Frontal cortex (tissue), 4 donors: ENCODE data around the gene PALLD. TPM values are rescaled to one million over a fixed set of nuclear protein-coding genes. Genes with fewer than 3 reads are reported as not detected.

Source experiments
- DNase-seq, 2 donors: peaks; one replicate each; pipeline ENCODE4 v3.0.0; 2012; ENCODE audit warnings: low spot score in 2 of 2
- FAIRE-seq: peaks from 2 replicates; lab custom pipeline; 2012; peaks lifted over from hg19 to GRCh38; lab: Jason Lieb, UNC
- total RNA-seq: library from RNA; depleted of rRNA; stranded (reverse); fragments of >200 nt; gene quantifications from one replicate; pipeline ENCODE4 v1.2.3, GENCODE V29; 2014
- donor health status: control.
- donor health status: control.
- donor health status: control.

PALLD gene
- total RNA-seq, 1 donor from 2014 or later = 17.1 TPM

DNA sequence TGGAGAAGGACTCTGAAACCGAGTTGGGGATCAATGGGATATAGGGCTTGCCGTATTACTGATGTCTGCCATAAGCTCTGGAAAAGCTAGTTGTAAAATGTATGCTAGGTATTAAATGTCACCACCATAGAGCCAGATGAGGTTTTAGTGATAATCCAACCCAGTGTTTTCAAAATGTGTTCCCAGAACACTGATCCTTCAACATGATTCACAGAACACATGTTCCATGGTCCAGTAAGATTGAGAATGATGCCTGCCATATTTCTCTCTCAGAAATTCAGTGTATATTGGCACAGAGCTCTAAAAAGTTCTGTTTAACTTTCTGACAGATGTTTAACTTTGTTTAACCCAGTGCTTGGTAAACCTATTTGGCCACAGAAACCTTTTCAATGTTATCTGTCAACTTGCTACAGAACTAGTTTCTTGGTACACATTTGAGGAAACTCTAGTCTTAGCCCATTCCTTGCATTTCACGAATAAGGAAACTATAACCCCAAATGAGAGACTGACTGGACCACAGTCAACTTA lies 160.2 kb downstream of the PALLD start:
- no peak for DNase-seq
- FAIRE-seq = no peak

DNA sequence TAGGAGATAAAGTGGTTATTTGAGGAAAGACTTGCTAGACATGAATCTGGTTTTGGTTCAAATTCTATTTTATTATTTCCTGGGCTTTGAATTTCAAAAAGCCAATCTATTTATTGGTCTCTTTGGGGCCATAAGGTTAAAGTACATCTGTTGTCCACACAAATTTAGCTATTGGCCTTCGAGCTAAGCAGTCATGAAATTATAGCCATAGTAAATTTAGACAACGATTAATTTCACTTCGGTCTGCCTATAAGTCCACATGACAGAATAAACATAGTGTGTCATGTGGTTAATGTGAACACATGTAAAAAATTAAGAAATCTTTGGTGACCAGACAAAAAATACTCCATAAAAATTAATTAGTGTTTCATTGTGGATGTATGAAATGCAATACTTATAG lies 161.9 kb downstream of the PALLD start:
- FAIRE-seq (no peak), DNase-seq (no peak)

DNA sequence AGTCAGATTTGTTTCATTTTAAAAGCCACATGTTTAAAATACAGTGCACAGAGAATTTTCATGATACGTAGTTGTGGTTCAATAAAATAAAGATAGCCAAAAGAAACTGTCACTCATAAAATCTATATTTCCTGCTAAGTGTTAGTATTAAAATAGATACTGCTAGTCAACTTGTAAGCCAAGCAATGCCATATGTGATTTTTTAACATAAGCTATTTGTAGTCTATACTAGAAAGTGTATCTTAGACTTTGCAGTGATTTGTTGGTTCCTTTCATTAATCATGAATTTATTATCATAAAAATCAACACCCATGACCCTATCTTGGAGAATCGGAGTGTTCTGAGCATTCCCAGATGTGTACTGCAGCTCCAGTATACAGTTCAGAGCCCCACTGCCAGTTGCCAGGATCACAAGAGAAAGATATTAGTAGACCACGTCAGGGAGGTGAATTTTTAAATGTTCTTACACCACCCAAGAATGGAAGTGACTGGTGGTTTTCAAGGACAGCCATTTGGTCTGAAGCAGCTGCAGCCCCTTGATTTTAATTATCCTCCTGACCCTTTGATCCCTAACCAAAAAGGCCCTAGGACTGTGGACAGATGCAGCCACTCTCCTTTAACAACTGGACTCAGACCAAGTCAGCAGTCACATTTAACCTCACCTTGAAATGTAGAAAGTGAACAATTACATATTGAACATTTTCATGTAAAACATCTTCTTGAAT lies 163.1 kb downstream of the PALLD start:
- DNase-seq (no peak), FAIRE-seq (no peak)

DNA sequence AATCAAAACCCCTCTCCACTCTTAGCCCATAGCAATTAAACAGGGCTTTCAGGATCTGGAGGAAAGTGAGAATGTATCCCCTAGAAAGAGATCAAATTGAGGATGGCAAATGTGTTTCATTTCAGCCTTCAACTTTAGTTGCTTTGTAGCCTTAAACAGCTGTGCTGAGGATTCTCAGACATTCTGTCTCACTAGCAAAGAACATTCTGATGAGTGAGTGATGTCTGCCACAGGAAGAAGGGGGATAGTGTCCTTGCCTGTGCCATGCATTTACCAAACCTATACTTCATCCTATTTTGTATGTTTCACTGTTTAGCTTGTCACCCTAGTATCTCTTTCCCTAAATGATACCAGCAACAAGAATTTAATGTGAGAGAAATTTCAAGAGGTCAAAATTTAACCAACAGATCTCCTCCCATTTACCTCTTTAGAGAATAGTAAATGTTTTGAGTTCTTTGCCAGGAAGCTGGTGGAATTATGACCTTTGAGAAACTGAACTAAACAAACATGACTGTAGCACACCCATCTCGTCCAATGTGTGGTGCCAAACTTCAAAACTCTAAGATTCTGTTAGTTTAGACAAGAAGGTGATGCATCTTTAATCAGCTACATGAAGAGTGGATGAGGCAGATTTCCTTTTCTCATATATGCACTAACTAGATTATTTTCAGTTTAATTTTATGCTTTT lies 165.6 kb downstream of the PALLD start:
- FAIRE-seq (no peak), DNase-seq (no peak)

DNA sequence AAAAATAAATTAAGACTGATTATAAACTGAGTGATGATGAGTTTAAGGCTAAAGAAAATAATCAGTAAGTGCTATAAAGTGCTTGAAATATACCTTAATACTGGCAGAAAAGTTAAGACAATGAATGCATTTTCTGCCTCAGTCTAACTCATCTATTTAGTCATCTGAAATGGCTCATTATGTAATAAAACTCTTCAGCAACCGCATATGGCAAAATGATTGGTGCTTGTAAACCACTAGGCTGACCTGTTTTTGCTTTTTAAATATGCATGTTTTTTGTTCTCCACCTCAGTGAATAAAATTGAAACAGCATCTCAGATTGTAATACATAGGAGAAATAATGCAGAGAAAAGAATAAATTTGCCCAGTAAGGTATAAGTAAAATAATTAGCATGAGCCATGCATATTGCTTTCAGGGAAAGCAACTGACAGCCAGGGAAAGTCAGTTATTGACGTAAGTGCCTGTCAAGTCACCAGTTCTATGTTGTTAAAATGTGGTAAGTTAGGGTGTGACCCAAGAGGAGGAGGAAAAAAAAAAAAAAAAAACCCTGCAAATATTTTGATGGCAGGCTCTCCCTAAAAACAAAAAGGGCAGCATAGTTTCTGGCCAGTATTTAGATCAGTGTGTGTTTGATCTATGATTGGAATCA lies 167.5 kb downstream of the PALLD start:
- FAIRE-seq (no peak), DNase-seq (no peak)

DNA sequence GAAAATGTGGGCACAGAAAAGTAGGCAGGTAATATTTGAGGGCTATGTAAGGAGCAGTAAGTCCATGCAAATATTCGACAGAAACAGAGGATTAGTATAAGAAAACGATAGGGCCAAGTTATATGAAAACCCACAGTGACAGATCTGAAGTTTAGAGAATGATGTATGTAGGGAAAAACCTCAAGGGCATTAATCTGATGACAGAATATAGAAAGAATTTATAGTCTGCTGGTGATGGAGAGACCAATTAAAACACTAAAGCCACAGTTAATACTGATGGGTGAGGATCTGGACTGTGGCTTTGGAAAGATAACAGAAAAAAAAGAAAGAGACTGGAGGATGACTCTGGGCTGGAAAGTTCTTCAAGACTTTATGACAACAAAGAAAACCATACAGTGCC lies 169.7 kb downstream of the PALLD start:
- DNase-seq (no peak), FAIRE-seq (no peak)

DNA sequence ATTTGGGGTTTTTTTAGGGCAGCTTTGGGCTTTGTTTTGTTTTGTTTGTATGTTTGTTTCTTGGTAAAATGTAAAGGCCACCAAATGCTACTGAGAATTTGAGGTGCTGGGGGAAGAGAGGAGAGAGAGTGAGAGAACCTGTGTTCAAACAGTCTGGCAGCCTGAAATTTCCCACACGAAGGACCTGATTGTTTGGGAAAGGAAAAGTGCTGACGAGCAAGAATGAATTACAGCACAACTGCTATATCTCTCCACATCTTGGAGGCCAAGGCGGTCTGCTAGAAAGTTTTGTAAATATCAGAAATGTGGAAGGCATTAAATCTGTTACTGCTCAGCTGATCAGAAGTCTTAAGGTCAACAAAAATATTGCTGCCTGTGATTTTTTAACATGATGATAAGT lies 170.5 kb downstream of the PALLD start:
- FAIRE-seq (no peak), DNase-seq (no peak)

DNA sequence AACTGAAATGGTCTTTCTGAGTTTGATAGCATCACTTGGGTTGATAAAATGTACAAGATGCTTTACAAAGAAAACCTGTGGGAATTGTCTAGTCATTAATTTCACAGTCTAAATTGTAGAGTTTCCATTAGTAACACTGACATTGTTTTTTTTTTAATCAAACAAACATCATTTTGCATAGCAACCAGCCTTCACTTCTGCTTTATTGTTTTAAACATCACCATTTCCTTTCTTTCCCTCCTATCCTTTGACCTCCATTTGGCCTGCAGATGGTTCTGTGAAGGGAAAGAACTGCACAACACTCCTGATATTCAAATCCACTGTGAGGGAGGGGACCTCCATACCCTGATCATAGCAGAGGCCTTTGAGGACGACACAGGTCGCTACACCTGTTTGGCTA lies 171.1 kb downstream of the PALLD start:
- FAIRE-seq = no peak
- DNase-seq = no peak

DNA sequence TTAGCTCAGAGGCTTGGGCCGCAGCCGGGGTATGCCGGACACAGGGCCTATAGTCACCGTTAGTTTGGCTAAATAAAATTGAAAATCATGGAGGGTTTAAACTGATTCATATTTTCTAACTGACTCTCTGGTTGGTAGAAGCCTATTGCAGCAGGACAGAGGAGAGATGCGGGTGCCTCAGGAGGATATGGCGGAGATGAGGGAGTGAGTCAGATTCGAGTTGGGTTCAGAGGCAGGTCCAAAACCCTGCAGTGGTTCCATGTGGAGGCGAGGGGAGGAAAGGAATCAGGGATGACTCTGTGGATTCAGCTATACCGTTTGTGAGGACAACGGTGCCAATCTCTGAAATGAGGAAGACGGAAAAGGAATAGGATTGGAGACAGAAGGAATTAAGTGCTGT lies 176.6 kb downstream of the PALLD start:
- no peak for DNase-seq
- FAIRE-seq = no peak

DNA sequence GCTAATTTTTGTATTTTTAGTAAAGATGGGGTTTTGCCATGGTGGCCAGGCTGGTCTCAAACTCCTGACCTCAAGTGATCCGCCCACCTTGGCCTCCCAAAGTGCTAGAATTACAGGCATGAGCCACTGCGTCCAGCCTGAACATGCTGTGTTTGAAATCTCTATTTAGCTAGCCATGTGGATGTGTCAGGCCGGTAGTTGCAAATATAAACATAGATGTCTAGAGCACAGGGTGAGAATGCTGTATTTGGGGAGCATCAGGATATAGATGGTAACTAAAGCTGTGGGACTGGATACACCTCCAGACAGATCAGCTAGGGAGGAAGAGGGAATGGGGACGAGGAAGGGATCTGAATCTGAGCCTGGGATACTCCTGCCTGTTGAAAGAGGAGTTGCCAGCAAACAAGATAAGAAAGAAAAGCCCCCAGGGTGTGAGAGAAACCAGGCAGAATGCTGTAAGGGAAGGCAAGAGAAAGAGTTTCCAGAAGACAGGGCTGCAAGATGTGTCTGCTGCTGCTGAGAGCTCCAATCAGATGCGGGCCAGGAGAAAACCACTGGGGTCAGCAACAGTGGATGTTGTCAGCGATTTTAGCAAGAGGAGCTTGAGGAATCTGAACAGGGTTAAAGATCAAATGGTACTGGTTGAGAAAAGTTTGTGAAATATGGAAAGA lies 177.4 kb downstream of the PALLD start:
- FAIRE-seq = no peak
- DNase-seq = no peak

DNA sequence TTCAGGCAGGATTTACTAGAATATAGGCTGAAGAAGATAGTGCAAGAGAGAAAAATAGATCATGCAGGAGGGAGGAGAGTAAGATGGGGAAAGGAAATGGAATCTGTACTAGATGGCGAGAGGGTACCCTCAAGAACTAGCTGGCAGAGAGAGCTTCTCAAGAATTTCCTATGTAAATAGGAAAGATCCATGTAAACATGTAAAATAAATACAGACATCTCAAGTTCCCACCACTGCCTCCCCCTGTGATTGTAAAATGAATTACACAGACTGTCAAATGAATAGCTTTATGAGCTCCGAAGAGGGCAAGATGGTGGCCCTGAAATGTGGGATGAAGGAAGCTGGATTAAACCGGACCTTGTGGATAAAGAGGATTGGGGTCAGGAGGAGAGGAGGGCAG lies 178.0 kb downstream of the PALLD start:
- DNase-seq (no peak), FAIRE-seq (no peak)

DNA sequence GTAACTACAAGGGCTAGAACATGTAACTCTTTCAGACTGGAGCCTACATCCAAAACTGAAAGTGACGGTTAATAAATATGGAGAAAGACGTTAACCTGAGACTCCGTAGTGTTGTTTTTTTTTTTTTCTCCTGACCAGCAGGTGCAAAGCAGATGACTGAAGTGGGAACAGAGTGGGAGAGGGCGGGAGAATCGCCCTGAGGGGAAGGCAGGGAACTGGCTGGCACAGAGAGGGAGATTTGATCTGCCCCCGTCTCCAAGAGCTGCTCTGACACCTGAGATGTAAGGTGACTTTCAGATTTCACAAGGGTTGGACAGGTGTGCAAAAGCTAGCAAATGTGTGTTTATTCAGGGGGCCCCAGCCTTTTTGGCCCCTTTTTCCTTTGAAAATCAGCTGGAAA lies 180.2 kb downstream of the PALLD start:
- no peak for FAIRE-seq
- no peak for DNase-seq

DNA sequence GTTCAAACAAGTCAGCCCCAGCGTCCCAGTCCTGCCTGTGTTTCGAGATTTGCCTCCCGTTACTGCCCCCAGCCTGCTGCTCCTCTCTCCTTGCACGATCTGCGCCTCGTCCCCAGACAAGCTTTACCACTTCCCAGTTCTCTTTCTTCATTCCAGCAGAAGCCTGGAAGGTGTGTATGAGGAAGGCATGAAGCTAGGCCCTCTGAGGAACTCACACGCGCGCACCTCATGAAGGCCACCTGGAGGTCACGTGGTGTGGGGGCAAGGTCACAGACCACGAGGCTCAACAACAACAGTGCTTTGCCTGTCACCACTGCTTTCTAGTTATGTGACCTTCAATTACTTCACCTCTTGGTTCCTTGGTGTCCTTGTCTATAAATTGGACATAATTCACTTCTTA lies 181.0 kb downstream of the PALLD start:
- DNase-seq = no peak
- FAIRE-seq = no peak

DNA sequence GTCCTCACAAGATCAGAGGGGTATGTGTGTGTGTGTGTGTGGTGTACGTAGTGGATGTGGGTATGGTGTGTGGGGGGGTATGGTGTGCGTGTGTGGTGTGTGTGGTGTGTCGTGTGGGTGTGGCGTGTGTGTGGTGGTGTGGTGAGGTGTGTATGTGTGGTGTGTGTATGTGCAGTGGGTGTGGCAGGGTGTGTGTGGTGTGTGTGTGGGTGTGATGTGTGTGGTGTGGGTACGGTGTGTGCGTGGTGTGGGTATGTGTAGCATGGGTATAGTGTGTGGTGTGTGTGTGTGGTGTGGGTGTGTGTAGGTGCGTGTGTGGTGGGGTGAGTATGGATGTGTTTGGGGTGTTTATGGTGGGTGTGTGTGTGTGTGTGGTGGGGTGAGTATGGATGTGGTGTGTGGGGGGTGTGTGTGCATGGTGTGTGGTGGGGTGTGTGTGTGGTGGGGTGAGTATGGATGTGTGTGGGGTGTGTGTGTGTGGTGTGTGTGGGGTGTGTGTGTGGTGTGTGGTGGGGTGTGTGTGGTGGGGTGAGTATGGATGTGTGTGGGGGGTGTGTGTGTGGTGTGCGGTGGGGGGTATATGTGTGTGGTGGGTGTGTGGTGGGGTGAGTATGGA lies 182.0 kb downstream of the PALLD start:
- DNase-seq = no peak
- FAIRE-seq = no peak

DNA sequence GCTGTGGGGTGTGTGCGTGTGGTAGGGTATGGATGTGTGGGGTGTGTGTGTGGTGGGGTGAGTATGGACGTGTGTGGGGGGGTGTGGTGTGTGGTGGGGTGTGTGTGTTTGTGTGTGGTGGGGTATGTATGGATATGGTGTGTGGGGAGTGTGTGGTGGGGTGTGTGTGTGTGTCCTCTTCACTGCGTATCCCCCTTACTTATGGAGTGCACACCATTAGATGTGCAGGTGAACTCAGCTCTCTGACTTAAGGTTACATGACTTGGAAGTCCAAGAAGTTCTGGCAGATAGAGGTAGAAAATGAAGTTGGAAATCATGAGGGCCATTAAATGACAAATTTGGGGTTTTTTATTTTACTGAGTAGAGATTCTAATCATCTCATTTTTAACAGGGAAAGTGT lies 182.5 kb downstream of the PALLD start:
- no peak for DNase-seq
- no peak for FAIRE-seq

DNA sequence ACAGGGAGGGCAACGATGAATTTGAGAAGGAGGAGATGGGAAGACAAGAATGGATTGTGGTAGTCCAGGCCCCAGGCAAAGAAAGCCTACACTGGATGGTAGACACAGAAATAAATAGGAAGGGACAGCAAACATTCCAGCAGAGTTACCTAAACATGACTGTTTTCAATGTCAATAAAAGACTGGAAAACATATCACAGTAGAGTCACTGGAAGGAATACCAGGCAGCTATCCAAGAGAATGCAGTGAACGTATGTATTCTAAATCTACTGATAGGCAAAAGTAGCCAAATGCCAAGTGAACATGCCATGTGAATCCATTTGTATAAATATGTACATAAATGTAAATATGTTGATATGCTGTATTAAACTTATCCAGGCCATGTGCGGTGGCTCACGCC lies 183.0 kb downstream of the PALLD start:
- FAIRE-seq = no peak

DNA sequence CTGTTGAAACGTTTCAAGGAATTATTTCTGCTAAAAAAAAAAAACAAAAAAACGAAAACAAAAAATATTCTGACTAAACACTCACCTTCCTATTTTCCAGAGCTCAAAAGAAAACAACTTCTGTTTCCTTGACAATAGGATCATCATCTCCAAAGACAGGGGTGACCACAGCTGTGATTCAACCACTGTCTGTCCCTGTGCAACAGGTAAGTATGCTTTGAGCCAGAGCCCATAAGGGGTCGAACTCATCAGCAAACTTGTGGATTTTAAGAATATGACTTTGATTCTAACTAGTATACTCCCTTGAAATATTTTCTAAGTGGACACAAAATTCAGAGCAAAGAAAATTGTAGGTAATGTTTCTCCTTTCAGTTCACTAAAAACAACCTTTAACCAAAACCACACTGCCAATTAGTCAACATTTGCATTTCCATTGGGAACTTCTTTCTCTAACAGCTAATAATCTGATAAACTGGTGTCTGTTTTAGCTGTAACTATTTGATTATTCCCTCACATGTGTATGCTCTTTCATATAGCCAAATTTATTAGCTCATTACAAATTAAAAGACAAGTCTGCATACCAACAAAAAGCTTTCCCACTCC lies 186.1 kb downstream of the PALLD start:
- FAIRE-seq (no peak), DNase-seq (no peak)

More for the DNA sequence above, 183.0 kb downstream of the PALLD start:
- no peak for DNase-seq

DNA sequence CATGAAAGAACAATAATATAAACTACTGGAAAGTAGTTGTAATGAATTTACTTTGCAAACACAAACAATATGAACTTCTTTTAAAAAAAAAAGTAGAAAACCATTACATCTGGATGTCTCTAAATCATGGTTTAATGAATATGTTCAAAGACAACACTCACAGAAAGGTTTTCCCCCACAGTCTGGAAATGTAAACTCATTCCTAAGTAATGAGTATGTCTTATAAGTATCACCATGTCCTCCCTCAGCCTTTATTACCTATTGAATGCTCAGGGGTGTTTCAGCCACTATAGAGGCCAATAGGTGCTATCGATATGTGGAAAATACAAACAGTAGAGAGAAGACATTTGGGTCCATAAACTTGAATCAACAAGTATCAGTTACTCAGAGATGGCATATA lies 186.7 kb downstream of the PALLD start:
- DNase-seq (no peak), FAIRE-seq (no peak)

DNA sequence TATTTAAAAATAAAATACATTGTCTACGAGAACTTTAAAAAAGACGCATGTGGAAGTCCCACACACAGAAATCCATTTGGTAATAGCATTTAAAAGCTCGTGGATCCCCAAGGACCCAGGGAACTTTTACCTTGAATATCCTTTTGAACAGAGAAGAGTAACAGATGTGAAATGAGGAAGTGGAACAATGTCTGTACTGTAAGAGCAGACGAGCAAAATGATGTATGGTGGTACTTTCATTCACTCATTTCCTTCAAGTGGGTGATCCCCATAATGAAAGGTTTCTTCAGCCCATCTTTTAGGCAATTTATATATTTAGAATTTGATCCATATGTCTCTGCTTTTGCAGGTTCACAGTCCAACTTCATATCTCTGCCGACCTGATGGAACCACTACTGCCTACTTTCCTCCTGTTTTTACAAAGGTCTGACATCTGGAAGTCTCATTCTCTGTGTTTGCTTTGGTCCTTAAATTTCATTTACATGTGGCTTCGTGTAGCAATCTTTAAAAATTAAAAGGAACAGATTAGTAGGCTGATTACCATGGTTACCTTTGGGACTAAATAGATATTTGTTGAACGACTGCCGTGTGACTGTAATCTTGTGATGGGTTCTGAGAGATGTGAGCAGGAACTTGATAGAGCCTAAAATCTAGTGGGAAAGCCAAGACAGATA lies 188.4 kb downstream of the PALLD start:
- FAIRE-seq (no peak), DNase-seq (no peak)
